Measurements from ENCODE around the gene SOWAHD.

The SOWAHD gene

DNA sequence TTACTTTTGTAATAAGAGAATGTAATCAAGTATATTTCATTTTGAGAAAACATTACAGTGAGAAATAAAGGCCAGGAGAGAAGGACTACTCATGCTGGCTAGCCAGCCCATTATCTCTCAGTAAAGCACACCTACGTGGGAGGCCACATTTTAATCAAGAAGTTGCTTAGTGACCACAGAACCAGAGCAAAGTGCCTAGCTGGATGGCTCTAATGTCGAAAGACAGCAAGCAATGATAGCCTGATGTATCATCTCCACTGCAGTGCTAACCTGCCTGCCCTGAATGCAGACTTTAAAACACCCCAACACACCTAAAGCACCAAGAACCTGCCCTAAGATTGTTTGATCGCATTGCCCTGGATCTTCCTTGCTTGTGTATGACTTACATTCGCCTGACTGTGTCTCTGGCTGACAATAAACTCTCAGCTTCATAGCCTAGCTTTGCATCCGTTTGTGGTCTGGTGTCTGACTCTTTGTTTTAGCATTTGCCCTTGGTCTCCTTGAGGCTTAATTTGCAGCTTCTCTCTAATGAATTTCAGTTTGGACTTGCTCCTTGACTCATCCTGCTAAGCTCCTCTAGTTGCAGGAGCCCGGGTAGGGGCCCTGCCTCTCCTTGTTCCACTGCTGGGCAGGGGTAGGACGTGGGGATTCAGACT is 31.4 kb upstream of the SOWAHD start:
- POLR2A ChIA-PET, result no interaction called here
- CTCF ChIA-PET, result interaction anchor here (0.8 to 3.5 kb wide), 3 partner anchors 117 to 211 kb away, joined by 3 to 26 read pairs (median 3); no protein-coding TSS in a partner anchor
- no peak for DNase-seq (ENCODE audit: low read depth, low spot score)
- no peak overlapping the region for H3K4me3 ChIP-seq (ENCODE audit: low read depth, low read length)
- TF ChIP-seq, protein P1, sequence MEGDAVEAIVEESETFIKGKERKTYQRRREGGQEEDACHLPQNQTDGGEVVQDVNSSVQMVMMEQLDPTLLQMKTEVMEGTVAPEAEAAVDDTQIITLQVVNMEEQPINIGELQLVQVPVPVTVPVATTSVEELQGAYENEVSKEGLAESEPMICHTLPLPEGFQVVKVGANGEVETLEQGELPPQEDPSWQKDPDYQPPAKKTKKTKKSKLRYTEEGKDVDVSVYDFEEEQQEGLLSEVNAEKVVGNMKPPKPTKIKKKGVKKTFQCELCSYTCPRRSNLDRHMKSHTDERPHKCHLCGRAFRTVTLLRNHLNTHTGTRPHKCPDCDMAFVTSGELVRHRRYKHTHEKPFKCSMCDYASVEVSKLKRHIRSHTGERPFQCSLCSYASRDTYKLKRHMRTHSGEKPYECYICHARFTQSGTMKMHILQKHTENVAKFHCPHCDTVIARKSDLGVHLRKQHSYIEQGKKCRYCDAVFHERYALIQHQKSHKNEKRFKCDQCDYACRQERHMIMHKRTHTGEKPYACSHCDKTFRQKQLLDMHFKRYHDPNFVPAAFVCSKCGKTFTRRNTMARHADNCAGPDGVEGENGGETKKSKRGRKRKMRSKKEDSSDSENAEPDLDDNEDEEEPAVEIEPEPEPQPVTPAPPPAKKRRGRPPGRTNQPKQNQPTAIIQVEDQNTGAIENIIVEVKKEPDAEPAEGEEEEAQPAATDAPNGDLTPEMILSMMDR (IDR thresholded peaks at IDR 0.05; ENCODE audit: insufficient read depth, low read length, missing control alignments), result no peak

DNA sequence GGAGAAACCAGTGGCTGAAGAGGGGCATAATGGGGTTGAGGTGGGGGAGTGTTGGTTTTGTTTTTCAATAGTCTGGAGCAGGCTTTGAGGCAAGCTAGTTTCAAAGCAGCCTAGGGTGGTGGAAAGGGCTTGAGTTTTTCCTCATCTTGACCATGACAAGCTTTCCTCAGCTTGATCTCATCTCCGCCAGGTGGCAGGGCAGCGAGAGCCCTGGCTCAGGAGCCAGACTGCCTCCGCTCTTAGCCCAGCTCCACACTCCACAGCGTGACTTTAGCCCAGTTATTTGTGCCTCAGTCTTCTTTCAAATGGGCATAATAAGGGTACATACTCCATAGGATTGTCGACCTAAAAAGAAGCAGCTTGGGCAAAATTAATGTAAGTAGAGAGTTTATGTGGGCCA is 29.9 kb upstream of the SOWAHD start:
- ChIA-PET POLR2A (no interaction called here), CTCF (interaction anchor here (0.7 to 3.6 kb wide), 21 partner anchors 9 to 216 kb away, joined by 3 to 29 read pairs (median 5); no protein-coding TSS in a partner anchor)
- no peak for DNase-seq (ENCODE audit: low read depth, low spot score)
- no peak overlapping the region for H3K4me3 ChIP-seq (ENCODE audit: low read depth, low read length)
- TF ChIP-seq, protein P1 (IDR thresholded peaks at IDR 0.05; ENCODE audit: insufficient read depth, low read length, missing control alignments), result peak; percentile 5

DNA sequence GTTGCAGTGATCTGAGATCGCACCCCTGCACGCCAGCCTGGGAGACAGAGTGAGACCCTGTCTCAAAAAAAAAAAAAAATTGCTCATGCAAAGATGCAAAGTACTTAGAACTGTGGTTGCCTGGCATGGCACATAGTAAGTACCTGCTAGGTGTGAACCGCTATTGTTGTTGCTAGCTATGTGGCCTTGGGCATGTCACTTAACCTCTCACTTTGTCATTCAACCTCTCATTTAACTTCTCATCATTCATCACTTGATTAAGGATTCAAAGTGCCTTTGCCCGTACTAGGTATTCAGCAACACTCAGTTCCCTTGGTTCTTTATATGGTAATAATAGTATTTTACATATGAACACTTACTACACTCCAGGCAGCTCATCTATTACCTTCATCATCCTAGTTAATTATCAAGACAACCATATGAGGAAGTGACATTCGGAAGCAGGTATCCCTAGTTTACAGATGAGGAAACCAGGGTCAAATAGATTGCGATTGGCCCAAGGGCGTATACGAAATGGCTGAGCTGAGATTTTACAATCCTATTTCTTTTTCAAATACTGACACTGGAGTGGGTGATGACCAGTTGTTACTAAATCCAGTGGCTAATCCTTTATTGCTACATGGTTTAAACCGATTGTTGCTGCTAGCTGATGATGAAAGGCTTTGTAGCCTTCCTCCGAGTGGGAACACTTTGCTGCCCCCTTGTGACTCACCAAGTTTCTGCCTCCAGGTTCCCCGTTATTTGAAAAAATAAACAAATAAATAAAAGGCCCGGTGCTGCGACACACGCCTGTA is 28.8 kb upstream of the SOWAHD start:
- ChIA-PET POLR2A (no interaction called here), CTCF (interaction anchor here (0.6 to 3.6 kb wide), 37 partner anchors 8 to 217 kb away, joined by 3 to 29 read pairs (median 5); partner anchors contain the start of genes NKRF and SOWAHD)
- H3K4me3 ChIP-seq (ENCODE audit: low read depth, low read length), result no peak overlapping the region
- peak; percentile 23 for DNase-seq (ENCODE audit: low read depth, low spot score)
- TF ChIP-seq, protein P1 (IDR thresholded peaks at IDR 0.05; ENCODE audit: insufficient read depth, low read length, missing control alignments), result peak; percentile 42

DNA sequence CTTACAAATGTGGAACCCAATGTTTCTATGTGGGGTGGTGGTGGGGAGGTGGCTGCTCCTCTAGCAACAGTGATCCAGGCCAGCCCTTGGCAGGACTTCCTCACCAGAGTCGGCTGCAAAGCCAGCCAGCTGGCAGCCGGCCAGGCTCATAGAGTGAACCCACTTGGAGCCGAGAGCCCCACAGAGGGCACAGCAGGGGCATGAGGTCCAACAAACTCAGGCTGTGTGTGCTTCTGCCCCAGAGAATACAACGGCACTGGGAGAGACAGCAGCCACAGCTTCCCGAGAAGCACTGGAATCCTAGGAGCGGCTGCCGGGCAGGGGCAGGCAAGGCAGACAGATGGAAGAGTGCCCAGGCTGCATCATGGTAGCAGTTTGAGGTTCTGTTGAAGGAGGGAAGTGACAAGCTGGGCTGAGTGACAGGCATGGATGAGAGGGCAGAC is 23.5 kb upstream of the SOWAHD start:
- no peak overlapping the region for H3K4me3 ChIP-seq (ENCODE audit: low read depth, low read length)
- no peak for DNase-seq (ENCODE audit: low read depth, low spot score)
- POLR2A ChIA-PET, result no interaction called here
- CTCF ChIA-PET, result interaction anchor here (1.2 to 1.9 kb wide), 4 partner anchors 19 to 125 kb away, joined by 3 to 6 read pairs (median 4); no protein-coding TSS in a partner anchor
- TF ChIP-seq, protein P1 (IDR thresholded peaks at IDR 0.05; ENCODE audit: insufficient read depth, low read length, missing control alignments), result no peak

DNA sequence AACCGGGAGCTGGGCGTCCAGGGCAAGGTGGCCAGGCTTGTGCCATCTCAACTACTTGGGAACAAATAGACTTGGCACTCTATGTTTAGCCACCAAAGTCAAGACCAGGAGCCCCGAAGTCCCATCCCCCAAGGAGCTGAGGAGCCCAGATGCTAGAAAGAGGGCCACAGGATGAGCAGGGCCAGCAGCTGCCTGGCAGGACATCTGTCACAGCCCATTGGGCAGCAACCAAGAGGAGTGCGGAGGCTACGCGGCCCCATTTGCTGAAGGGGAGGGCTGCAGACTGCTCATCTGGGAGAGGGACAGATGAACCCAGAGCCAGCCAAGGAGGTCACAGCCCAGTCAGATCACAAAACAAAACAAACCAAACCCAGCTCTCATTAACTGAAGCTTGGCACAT is 22.9 kb upstream of the SOWAHD start:
- TF ChIP-seq, protein P1 (IDR thresholded peaks at IDR 0.05; ENCODE audit: insufficient read depth, low read length, missing control alignments), result no peak
- H3K4me3 ChIP-seq (ENCODE audit: low read depth, low read length), result no peak overlapping the region
- CTCF ChIA-PET, result interaction anchor here (1.2 to 1.4 kb wide), 3 partner anchors 44 to 125 kb away, joined by 3 to 6 read pairs (median 3); no protein-coding TSS in a partner anchor
- DNase-seq (ENCODE audit: low read depth, low spot score), result no peak
- POLR2A ChIA-PET, result no interaction called here
